GM12872 (cell line): ENCODE results near the gene HDHD5.

Experiments
- TF ChIP-seq, protein P1 (sequence below): IDR thresholded peaks from 3 replicates; pipeline ENCODE4 v1.5.1; 2011; ENCODE audit warnings: low read depth, mild to moderate bottlenecking, low read length, moderate library complexity; ENCODE audit not compliant: insufficient read depth

Gene HDHD5

DNA sequence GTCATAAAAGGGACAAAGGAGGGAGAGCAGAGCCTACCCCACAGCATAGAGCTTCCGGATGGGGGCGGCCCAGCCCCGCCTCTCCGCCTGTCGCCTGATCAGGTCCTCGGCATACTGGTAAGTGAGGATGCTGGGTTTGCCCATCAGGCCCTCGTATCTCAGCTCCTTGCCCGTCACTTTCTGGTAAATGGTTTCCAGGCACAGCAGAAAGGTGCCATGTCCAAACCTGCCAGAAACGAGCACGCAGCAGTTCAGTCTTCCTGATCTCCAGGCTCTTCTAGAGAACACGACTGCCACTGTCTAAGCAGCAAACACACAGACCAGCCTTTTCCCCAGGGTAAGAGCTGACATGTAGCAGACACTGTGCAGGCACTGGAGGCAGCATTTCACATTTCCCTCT is 20.6 kb downstream of the HDHD5 start:
- TF ChIP-seq, protein P1, sequence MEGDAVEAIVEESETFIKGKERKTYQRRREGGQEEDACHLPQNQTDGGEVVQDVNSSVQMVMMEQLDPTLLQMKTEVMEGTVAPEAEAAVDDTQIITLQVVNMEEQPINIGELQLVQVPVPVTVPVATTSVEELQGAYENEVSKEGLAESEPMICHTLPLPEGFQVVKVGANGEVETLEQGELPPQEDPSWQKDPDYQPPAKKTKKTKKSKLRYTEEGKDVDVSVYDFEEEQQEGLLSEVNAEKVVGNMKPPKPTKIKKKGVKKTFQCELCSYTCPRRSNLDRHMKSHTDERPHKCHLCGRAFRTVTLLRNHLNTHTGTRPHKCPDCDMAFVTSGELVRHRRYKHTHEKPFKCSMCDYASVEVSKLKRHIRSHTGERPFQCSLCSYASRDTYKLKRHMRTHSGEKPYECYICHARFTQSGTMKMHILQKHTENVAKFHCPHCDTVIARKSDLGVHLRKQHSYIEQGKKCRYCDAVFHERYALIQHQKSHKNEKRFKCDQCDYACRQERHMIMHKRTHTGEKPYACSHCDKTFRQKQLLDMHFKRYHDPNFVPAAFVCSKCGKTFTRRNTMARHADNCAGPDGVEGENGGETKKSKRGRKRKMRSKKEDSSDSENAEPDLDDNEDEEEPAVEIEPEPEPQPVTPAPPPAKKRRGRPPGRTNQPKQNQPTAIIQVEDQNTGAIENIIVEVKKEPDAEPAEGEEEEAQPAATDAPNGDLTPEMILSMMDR = no peak

DNA sequence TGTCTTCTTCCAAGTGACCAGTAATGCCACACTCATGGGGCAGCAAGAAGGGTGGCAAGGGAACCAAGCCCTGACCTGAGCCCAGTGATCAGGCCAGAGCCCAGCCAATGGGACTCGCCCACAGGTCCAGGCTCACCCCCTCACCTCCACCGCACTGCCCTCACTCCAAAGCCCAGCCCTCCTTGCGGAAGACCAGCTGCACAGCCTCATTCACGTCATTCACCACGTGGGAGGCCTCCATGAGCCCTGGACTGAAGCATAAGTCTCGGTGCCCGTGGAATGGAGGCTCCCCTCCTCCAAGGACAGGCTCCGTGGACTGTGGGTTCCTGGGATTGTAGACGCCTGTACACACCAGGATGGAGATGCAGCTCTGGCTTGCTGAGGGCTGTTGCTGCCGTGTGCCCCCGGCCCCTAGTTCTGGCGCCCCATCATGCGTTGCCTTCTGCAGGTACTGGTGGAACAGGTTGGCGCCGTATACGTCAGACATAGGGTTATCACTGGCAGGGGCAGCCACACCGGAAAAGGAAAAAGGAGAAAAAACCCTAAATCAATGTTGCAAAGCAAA is 21.1 kb downstream of the HDHD5 start:
- TF ChIP-seq, protein P1 = no peak

DNA sequence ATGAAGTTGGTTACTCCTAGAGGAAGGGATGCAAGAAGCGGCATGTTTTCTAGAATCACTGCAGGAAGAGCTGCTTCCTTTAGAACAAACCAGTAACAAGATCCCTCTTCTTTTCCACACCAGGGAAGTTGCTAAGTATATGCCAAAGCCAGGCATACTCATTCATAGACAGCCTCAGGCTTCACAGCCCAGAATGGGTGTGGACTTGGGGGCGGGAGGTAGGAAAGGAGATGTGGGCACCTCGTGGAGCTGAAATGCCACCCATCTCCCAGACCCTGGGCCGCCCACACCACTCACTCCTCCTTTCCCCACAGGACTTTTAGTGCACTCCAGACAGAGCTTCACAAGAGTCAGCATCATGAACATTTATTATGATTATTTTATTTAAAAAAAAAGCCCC is 21.9 kb downstream of the HDHD5 start:
- TF ChIP-seq, protein P1 = no peak

DNA sequence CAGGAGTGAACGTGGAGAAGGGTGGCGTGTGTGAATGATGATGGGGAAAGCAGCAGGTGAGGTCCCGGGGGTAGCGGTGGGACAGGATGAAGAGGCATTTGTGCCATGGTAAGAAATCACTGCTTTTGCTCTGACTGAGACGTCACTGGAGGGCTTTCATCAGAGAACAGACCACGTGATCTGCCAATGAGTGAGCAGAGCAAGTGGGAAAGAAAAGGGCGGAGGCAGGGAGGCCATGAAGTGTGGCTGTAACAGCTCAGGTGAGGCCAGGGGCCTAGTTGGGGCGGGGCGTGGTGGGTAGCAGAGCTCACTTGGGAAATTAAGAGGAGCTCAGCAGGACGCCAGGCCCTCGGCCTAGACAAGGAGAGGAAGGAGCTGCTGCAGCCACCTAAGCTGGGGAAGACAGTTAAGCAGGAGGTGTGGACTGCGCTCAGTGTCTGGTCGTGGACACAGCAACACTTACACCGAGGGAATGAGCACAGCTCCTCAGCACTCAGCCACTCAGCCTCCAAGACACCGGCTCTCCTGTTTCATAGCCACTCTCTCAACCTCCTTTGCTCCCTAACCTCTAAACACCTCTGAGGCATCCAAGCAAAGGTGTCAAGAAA is 23.8 kb downstream of the HDHD5 start:
- TF ChIP-seq, protein P1 = no peak

DNA sequence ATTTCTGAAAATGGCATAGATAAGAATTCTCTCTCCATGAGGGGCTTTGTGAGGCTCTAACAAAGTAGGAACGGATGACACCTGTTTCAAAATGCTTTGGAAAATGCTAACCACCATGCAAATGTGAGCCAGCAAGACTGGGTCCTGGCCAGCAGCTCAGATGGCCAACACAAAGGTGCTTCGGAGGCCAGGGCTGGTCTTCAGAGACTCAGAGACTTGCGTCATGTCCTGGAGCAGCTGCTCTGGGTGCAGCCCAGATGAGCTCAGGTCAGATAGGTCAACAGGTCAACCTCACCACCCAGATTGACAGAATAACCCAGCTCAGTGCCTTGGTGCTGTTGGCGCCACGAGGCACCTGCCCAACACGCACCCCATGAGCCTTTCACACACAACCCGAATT is 25.9 kb downstream of the HDHD5 start:
- TF ChIP-seq, protein P1 = no peak

DNA sequence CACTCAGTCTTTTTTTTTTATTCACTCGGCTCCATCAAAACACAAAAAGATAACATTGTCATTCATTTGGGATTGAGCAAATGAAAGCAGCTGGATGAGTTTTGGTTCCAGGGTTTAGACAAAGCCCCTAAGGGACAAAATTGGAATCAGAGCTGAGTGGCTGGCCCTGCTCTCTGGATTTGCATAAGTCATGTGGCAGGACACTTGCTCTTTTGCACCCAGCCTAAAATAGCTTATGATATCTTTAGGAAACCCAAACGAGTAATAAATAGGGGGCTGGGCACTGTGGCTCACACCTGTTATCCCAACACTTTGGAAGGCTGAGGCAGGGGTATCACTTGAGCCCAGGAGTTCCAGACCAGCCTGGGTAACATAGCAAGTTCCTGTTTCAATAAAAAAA is 27.0 kb downstream of the HDHD5 start:
- TF ChIP-seq, protein P1 = no peak

DNA sequence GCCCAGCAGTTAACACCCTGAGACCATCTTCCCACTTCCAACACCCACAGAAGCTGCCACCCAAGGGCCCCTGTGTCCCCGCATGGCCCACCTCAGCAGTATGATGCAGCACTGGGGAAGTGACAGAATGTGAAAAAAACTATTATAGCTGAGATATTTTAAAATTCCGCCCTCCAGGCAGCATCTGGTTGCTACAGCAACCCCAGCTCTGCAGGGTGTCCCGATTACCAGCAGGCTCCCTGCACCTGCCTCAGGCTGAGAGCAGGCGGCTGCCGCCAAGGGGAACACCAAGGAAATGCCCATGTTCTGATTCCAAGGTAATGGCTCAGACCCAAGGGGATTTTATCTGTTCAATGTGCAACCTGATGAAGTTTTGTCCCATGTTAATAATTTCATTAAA is 27.4 kb downstream of the HDHD5 start:
- TF ChIP-seq, protein P1 = no peak
